ENCODE measurements around the gene COPS3. TPM values are rescaled to one million over a fixed set of nuclear protein-coding genes. Genes with fewer than 3 reads are reported as not detected.
"Not testable (repeated sequence)": the region's sequence is repeated elsewhere in the genome, so short reads cannot be mapped to it uniquely, and the experiment has no call there.

Gene COPS3
- total RNA-seq, 1 experiment from 2014 or later, result 50.7 TPM

GRCh38 chr17:17303847-17304490, 22.9 kb upstream of the COPS3 start:
- H3K27me3 Mint-ChIP-seq (ENCODE audit: unreplicated experiment), result no peaks in the 10 kb centered on the region
- BruUV-seq (replicated peaks), result no TSS peak
- no peak for DNase-seq
- no peak overlapping the region for H3K27ac Mint-ChIP-seq (ENCODE audit: unreplicated experiment)
- H3K9me3 Mint-ChIP-seq (ENCODE audit: low read depth, unreplicated experiment), result no peaks in the 10 kb centered on the region
- H3K4me1 Mint-ChIP-seq (ENCODE audit: low read depth, unreplicated experiment), result no peaks in the 10 kb centered on the region
- CTCF ChIA-PET, result no interaction called here
- intact Hi-C loops (cut with micrococcal nuclease; ENCODE audit: unreplicated experiment), result no loop called here
- peaks cover 7% of the 10 kb centered on the region for H3K36me3 Mint-ChIP-seq (ENCODE audit: insufficient read depth, unreplicated experiment)
- H3K4me3 Mint-ChIP-seq (ENCODE audit: low read depth, unreplicated experiment), result peak overlapping the region; percentile 72
- TF ChIP-seq CTCF (IDR thresholded peaks at IDR 0.05; ENCODE audit: unreplicated experiment), result no peak

GRCh38 chr17:17303010-17303846, 22.2 kb upstream of the COPS3 start, which contains the start of gene NT5M:
TSS of gene NT5M (plus strand) at chr17:17303373. CDS start at chr17:17303551, 178 bp downstream.
- intact Hi-C loops (cut with micrococcal nuclease; ENCODE audit: unreplicated experiment), result no loop called here
- Mint-ChIP-seq H3K9me3 (ENCODE audit: low read depth, unreplicated experiment) (no peaks in the 10 kb centered on the region), H3K27me3 (ENCODE audit: unreplicated experiment) (no peaks in the 10 kb centered on the region), H3K4me3 (ENCODE audit: low read depth, unreplicated experiment) (peak within 1 kb of the TSS; percentile 72), H3K27ac (ENCODE audit: unreplicated experiment) (no peak within 1 kb of the TSS), H3K4me1 (ENCODE audit: low read depth, unreplicated experiment) (no peaks in the 10 kb centered on the region), H3K36me3 (ENCODE audit: insufficient read depth, unreplicated experiment) (peaks cover 7% of the 10 kb centered on the region)
- no peak for TF ChIP-seq CTCF (IDR thresholded peaks at IDR 0.05; ENCODE audit: unreplicated experiment)
- CTCF ChIA-PET, result no interaction called here
- BruUV-seq (replicated peaks), result no TSS peak
- peak; percentile 69 for DNase-seq

GRCh38 chr17:17301659-17302058, 20.6 kb upstream of the COPS3 start:
- DNase-seq; H3K4me1 Mint-ChIP-seq (ENCODE audit: low read depth, unreplicated experiment); H3K4me3 Mint-ChIP-seq (ENCODE audit: low read depth, unreplicated experiment); H3K27ac Mint-ChIP-seq (ENCODE audit: unreplicated experiment); intact Hi-C loops (cut with micrococcal nuclease; ENCODE audit: unreplicated experiment); H3K27me3 Mint-ChIP-seq (ENCODE audit: unreplicated experiment); H3K9me3 Mint-ChIP-seq (ENCODE audit: low read depth, unreplicated experiment); BruUV-seq (replicated peaks); H3K36me3 Mint-ChIP-seq (ENCODE audit: insufficient read depth, unreplicated experiment): not testable (repeated sequence)
- CTCF ChIA-PET, result interaction anchor here (1.2 kb wide), 1 partner anchor 304 kb away, joined by 7 read pairs; no protein-coding TSS in a partner anchor

GRCh38 chr17:17300624-17301568, 19.9 kb upstream of the COPS3 start:
- peaks cover 7% of the 10 kb centered on the region for H3K36me3 Mint-ChIP-seq (ENCODE audit: insufficient read depth, unreplicated experiment)
- CTCF ChIA-PET, result interaction anchor here (0.5 to 1.2 kb wide), 2 partner anchors 8 to 303 kb away, joined by 3 to 7 read pairs; no protein-coding TSS in a partner anchor
- no peaks in the 10 kb centered on the region for H3K4me1 Mint-ChIP-seq (ENCODE audit: low read depth, unreplicated experiment)

More at GRCh38 chr17:17300624-17301568, 19.9 kb upstream of the COPS3 start:
- BruUV-seq (replicated peaks), result no TSS peak
- no peaks in the 10 kb centered on the region for H3K27me3 Mint-ChIP-seq (ENCODE audit: unreplicated experiment)
- no peaks in the 10 kb centered on the region for H3K9me3 Mint-ChIP-seq (ENCODE audit: low read depth, unreplicated experiment)
- no peak for TF ChIP-seq CTCF (IDR thresholded peaks at IDR 0.05; ENCODE audit: unreplicated experiment)
- intact Hi-C loops (cut with micrococcal nuclease; ENCODE audit: unreplicated experiment), result no loop called here
- no peak overlapping the region for H3K27ac Mint-ChIP-seq (ENCODE audit: unreplicated experiment)
- DNase-seq, result peak; percentile 50
- H3K4me3 Mint-ChIP-seq (ENCODE audit: low read depth, unreplicated experiment), result peak overlapping the region; percentile 53
